Heart left ventricle (tissue), 13 donors: ENCODE measurements around the gene IL17RC.

Experiments
- CTCF ChIP-seq, 12 donors: fragments of 200-600 bp; sonication (generic) in 4 of 12; IDR thresholded peaks; one replicate each; pipeline versions ENCODE4 v1.5.0 to v1.8.0; 2018 to 2022; ENCODE audit warnings: antibody characterized with exemption in 12 of 12, mild to moderate bottlenecking in 5 of 12
- POLR2A ChIP-seq, 2 donors: fragments of 450-650 bp; IDR thresholded peaks; one replicate each; pipeline ENCODE4 v1.6.1; 2017; ENCODE audit warnings: antibody characterized with exemption in 2 of 2, mild to moderate bottlenecking in 2 of 2, moderate library complexity in 2 of 2
- donor health status: ischemic (EF 13 %, LVEDD 7.1; RV severe dilation, severe dysfunction).
- donor health status: DM: no; HTN: yes; CAD: no.
- donor health status: DM: no; HTN: no; CAD: no.
- donor health status: ischemic (EF 25% LVEDD 6.9; RV normal size, moderate dysfunction).
- donor health status: ischemic (EF 25% LVEDD 5.7; RV mildly dilated, moderate dysfunction).
- donor health status: ischemic (EF 35%, LVEDD 5.7; RV mildly dilated, moderate dysfunction).
- donor health status: nonischemic (EF 11% LVEDD 7.7; RV severe dilation, severe dysfunction).
- donor health status: DM: yes; HTN: yes; CAD: no.
- donor health status: PGD.
- donor health status: ischemic (EF 29% LVEDD 5.4; RV normal size, mild dysfunction).
- donor health status: nonischemic (EF 23%, LVEDD 6.1; RV moderate dilation, normal function).

- TF ChIP-seq CTCF (IDR thresholded peaks at IDR 0.05) = no peak
- TF ChIP-seq POLR2A (IDR thresholded peaks at IDR 0.05) = no peak
Observed at GRCh38 chr3:9942934-9943690, 26.2 kb downstream of the IL17RC start.
